KOPT-K1 (cell line): ENCODE results near the gene ACTR1A.

Experiments used
- H3K27ac ChIP-seq: fragments of 200-600 bp; sonication (generic); 2 replicates; pipeline ENCODE4 v1.5.1; 2016; ENCODE audit warnings: antibody characterized with exemption, mild to moderate bottlenecking, low read depth, low read length; ENCODE audit not compliant: poor library complexity, severe bottlenecking
- H3K36me3 ChIP-seq: fragments of 200-600 bp; sonication (generic); 2 replicates; pipeline ENCODE4 v1.5.1; 2017; ENCODE audit warnings: antibody characterized with exemption, mild to moderate bottlenecking, low read length, moderate library complexity; ENCODE audit not compliant: insufficient read depth
- H3K9me3 ChIP-seq: fragments of 200-600 bp; sonication (generic); 2 replicates; pipeline ENCODE4 v1.5.1; 2017; ENCODE audit warnings: antibody characterized with exemption, low read length, mild to moderate bottlenecking; ENCODE audit not compliant: insufficient read depth, poor library complexity, severe bottlenecking

The ACTR1A gene

GRCh38 chr10:102527546-102527945, 25.0 kb upstream of the ACTR1A start:
- Histone ChIP-seq H3K27ac (no peak overlapping the region), H3K9me3 (no peaks in the 10 kb centered on the region), H3K36me3 (peaks cover 12% of the 10 kb centered on the region)

GRCh38 chr10:102524746-102525145, 22.2 kb upstream of the ACTR1A start:
- Histone ChIP-seq H3K36me3 (peaks cover 23% of the 10 kb centered on the region), H3K27ac (no peak overlapping the region), H3K9me3 (no peaks in the 10 kb centered on the region)

- Histone ChIP-seq H3K27ac (no peak overlapping the region), H3K36me3 (peaks cover 23% of the 10 kb centered on the region), H3K9me3 (no peaks in the 10 kb centered on the region)
Observed at GRCh38 chr10:102523250-102524029, 20.9 kb upstream of the ACTR1A start.

GRCh38 chr10:102522874-102523249, 20.4 kb upstream of the ACTR1A start:
- H3K9me3 ChIP-seq, result no peaks in the 10 kb centered on the region
- peaks cover 23% of the 10 kb centered on the region for H3K36me3 ChIP-seq
- no peak overlapping the region for H3K27ac ChIP-seq

GRCh38 chr10:102519246-102519825, 16.8 kb upstream of the ACTR1A start:
- H3K27ac ChIP-seq, result no peak overlapping the region
- H3K9me3 ChIP-seq, result no peaks in the 10 kb centered on the region
- peaks cover 37% of the 10 kb centered on the region for H3K36me3 ChIP-seq

- peaks cover 41% of the 10 kb centered on the region for H3K36me3 ChIP-seq
- H3K27ac ChIP-seq, result no peak overlapping the region
- H3K9me3 ChIP-seq, result no peaks in the 10 kb centered on the region
Observed at GRCh38 chr10:102517553-102517952, 15.0 kb upstream of the ACTR1A start.

GRCh38 chr10:102515724-102516123, 13.2 kb upstream of the ACTR1A start:
- Histone ChIP-seq H3K36me3 (peaks cover 44% of the 10 kb centered on the region), H3K9me3 (no peaks in the 10 kb centered on the region), H3K27ac (no peak overlapping the region)

- peaks cover 50% of the 10 kb centered on the region for H3K36me3 ChIP-seq
- H3K27ac ChIP-seq, result no peak overlapping the region
- no peaks in the 10 kb centered on the region for H3K9me3 ChIP-seq
Observed at GRCh38 chr10:102514487-102515311, 12.2 kb upstream of the ACTR1A start.

GRCh38 chr10:102511583-102512274, 9.2 kb upstream of the ACTR1A start:
- H3K9me3 ChIP-seq, result no peaks in the 10 kb centered on the region
- peak overlapping the region; percentile 17 for H3K27ac ChIP-seq
- peaks cover 62% of the 10 kb centered on the region for H3K36me3 ChIP-seq

- no peak overlapping the region for H3K27ac ChIP-seq
- peaks cover 54% of the 10 kb centered on the region for H3K36me3 ChIP-seq
- no peaks in the 10 kb centered on the region for H3K9me3 ChIP-seq
Observed at GRCh38 chr10:102509387-102509786, 6.9 kb upstream of the ACTR1A start.

- no peak overlapping the region for H3K27ac ChIP-seq
Observed at GRCh38 chr10:102508506-102508905, 6.0 kb upstream of the ACTR1A start.

GRCh38 chr10:102507521-102507920, 5.0 kb upstream of the ACTR1A start:
- H3K27ac ChIP-seq, result no peak overlapping the region
- H3K9me3 ChIP-seq, result no peaks in the 10 kb centered on the region
- peaks cover 38% of the 10 kb centered on the region for H3K36me3 ChIP-seq

More at GRCh38 chr10:102508506-102508905, 6.0 kb upstream of the ACTR1A start:
- peaks cover 48% of the 10 kb centered on the region for H3K36me3 ChIP-seq
- H3K9me3 ChIP-seq, result no peaks in the 10 kb centered on the region

GRCh38 chr10:102505462-102506115, 3.1 kb upstream of the ACTR1A start:
- Histone ChIP-seq H3K36me3 (peaks cover 24% of the 10 kb centered on the region), H3K27ac (peak overlapping the region; percentile 59), H3K9me3 (no peaks in the 10 kb centered on the region)

- Histone ChIP-seq H3K36me3 (peaks cover 20% of the 10 kb centered on the region), H3K9me3 (no peaks in the 10 kb centered on the region), H3K27ac (peak overlapping the region; percentile 59)
Observed at GRCh38 chr10:102504976-102505300, 2.4 kb upstream of the ACTR1A start.
